ENCODE results near the gene MRPS22. TPM values are rescaled to one million over a fixed set of nuclear protein-coding genes. Genes with fewer than 3 reads are reported as not detected.

The MRPS22 gene
- total RNA-seq, 6 experiments from 2014 or later: 29.6 to 66.5 (median 34.8) TPM

GRCh38 chr3:139357899-139358298 is 14.1 kb downstream of the MRPS22 start:
- Histone ChIP-seq H3K9me3 (no peaks in the 10 kb centered on the region), H3K4me3 (no peak overlapping the region), H3K4me1 (no peaks in the 10 kb centered on the region), H3K27ac (no peak overlapping the region), H3K27me3 (no peaks in the 10 kb centered on the region), H3K36me3 (peaks cover 12 to 96% (median 61%) of the 10 kb centered on the region in 4 donors)
- intact Hi-C loops (cut with DNase I): no loop called here
- 69% methylated on average over 4 of the region's 4 CpGs for WGBS (ENCODE audit: insufficient coverage, low coverage, low lambda C conversion rate, missing lambda C conversion rate)
- TF ChIP-seq, protein P1, sequence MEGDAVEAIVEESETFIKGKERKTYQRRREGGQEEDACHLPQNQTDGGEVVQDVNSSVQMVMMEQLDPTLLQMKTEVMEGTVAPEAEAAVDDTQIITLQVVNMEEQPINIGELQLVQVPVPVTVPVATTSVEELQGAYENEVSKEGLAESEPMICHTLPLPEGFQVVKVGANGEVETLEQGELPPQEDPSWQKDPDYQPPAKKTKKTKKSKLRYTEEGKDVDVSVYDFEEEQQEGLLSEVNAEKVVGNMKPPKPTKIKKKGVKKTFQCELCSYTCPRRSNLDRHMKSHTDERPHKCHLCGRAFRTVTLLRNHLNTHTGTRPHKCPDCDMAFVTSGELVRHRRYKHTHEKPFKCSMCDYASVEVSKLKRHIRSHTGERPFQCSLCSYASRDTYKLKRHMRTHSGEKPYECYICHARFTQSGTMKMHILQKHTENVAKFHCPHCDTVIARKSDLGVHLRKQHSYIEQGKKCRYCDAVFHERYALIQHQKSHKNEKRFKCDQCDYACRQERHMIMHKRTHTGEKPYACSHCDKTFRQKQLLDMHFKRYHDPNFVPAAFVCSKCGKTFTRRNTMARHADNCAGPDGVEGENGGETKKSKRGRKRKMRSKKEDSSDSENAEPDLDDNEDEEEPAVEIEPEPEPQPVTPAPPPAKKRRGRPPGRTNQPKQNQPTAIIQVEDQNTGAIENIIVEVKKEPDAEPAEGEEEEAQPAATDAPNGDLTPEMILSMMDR (IDR thresholded peaks at IDR 0.05): no peak
- TF ChIP-seq POLR2A (IDR thresholded peaks at IDR 0.05): no peak
- no peak for DNase-seq
- no peak for ATAC-seq

DNA sequence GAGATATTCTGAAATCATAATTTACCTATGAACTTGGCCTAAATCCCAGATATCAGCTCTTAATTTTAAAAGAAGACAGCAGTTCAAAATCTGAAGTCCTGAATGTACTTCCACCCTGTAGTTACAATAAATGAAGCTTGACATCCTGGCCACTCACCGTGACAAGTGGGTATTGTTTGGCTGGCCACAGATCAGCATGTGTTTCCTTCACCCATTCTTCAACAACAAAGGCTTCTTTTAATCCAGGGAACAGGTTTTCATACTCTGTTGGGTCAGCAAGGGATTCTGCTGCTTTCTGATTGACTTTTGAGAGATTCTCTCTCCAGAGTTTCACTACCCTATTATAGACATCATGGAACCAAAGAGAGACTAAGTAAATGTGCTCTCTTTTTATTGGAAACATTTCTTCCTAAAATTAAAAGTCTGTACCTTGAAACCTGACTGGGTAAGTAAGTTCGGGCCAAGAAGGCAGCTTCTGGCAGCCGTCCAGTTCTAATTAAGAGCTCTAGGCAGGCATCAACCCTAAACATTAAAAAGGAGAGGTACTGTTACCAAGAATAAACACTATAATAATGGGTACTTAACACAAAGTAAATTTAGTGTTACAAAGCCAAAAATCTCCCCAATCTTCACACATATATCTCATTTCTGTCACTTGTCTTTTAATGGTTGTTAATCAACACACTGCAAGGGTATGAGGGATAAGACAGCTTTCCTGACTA is 15.2 kb downstream of the MRPS22 start:
- Histone ChIP-seq H3K27ac (no peak overlapping the region), H3K36me3 (peaks cover 12 to 98% (median 58%) of the 10 kb centered on the region in 4 donors), H3K9me3 (no peaks in the 10 kb centered on the region), H3K27me3 (no peaks in the 10 kb centered on the region), H3K4me3 (no peak overlapping the region), H3K4me1 (no peaks in the 10 kb centered on the region)
- WGBS (ENCODE audit: insufficient coverage, low coverage, low lambda C conversion rate, missing lambda C conversion rate): 93% methylated on average over 3 of the region's 3 CpGs
- intact Hi-C loops (cut with DNase I): no loop called here
- ATAC-seq (no peak), DNase-seq (no peak)
- TF ChIP-seq, protein P1 (IDR thresholded peaks at IDR 0.05): no peak
- no peak for TF ChIP-seq POLR2A (IDR thresholded peaks at IDR 0.05)

GRCh38 chr3:139361276-139361675 is 17.5 kb downstream of the MRPS22 start:
- no peak for DNase-seq
- WGBS (ENCODE audit: insufficient coverage, low coverage, low lambda C conversion rate, missing lambda C conversion rate): 82% methylated on average over 2 of the region's 2 CpGs

GRCh38 chr3:139364549-139364948 is 20.7 kb downstream of the MRPS22 start:
- H3K36me3 ChIP-seq: peaks cover 25 to 97% (median 57%) of the 10 kb centered on the region in 4 donors
- no peak overlapping the region for H3K27ac ChIP-seq
- H3K4me1 ChIP-seq: no peaks in the 10 kb centered on the region
- intact Hi-C loops (cut with DNase I): no loop called here
- 100% methylated on average over 1 of the region's 1 CpG for WGBS (ENCODE audit: insufficient coverage, low coverage, low lambda C conversion rate, missing lambda C conversion rate)
- H3K27me3 ChIP-seq: no peaks in the 10 kb centered on the region
- no peak for ATAC-seq
- no peak for DNase-seq
- no peak overlapping the region for H3K4me3 ChIP-seq
- no peaks in the 10 kb centered on the region for H3K9me3 ChIP-seq
- TF ChIP-seq, protein P1 (IDR thresholded peaks at IDR 0.05): no peak
- no peak for TF ChIP-seq POLR2A (IDR thresholded peaks at IDR 0.05)

More at GRCh38 chr3:139361276-139361675, 17.5 kb downstream of the MRPS22 start:
- Histone ChIP-seq H3K4me1 (no peaks in the 10 kb centered on the region), H3K36me3 (peaks cover 9 to 97% (median 60%) of the 10 kb centered on the region in 4 donors), H3K27ac (no peak overlapping the region), H3K4me3 (no peak overlapping the region), H3K27me3 (no peaks in the 10 kb centered on the region), H3K9me3 (no peaks in the 10 kb centered on the region)
- intact Hi-C loops (cut with DNase I): no loop called here
- no peak for TF ChIP-seq POLR2A (IDR thresholded peaks at IDR 0.05)
- TF ChIP-seq, protein P1 (IDR thresholded peaks at IDR 0.05): no peak
- no peak for ATAC-seq
